Muscle layer of duodenum (tissue), 2 donors: ENCODE data around the gene SLC2A9.
A peak's percentile ranks its signal among the peaks of the same experiment; 100 is the strongest.
"Not testable (repeated sequence)": the region's sequence is repeated elsewhere in the genome, so short reads cannot be mapped to it uniquely, and the experiment has no call there.

Experiments
- H3K27ac ChIP-seq: one replicate; pipeline ENCODE4 v1.7.0; 2013; ENCODE audit warnings: mild to moderate bottlenecking, low read length
- H3K27me3 ChIP-seq: one replicate; pipeline ENCODE4 v1.7.0; 2013; ENCODE audit warnings: low read depth, mild to moderate bottlenecking, control low read depth, low read length
- H3K36me3 ChIP-seq, 2 donors: one replicate each; pipeline ENCODE4 v1.7.0; 2013; ENCODE audit warnings: low read length in 2 of 2, control low read depth in 1 of 2, mild to moderate bottlenecking in 1 of 2; ENCODE audit not compliant: insufficient read depth in 2 of 2, control insufficient read depth in 1 of 2
- H3K4me1 ChIP-seq, 2 donors: one replicate each; pipeline ENCODE4 v1.7.0; 2013; ENCODE audit warnings: low read length in 2 of 2, mild to moderate bottlenecking in 2 of 2, control low read depth in 1 of 2, moderate library complexity in 1 of 2; ENCODE audit not compliant: insufficient read depth in 2 of 2, control insufficient read depth in 1 of 2
- H3K4me3 ChIP-seq, 2 donors: one replicate each; pipeline ENCODE4 v1.7.0; 2013; ENCODE audit warnings: low read length in 2 of 2, low read depth in 1 of 2, mild to moderate bottlenecking in 1 of 2
- H3K9me3 ChIP-seq, 2 donors: one replicate each; pipeline ENCODE4 v1.7.0; 2013; ENCODE audit warnings: low read length in 2 of 2, control low read depth in 1 of 2, mild to moderate bottlenecking in 1 of 2; ENCODE audit not compliant: control insufficient read depth in 1 of 2
- donor health status: healthy.

Gene SLC2A9

GRCh38 chr4:9800848-9801247 lies 220.4 kb downstream of the SLC2A9 start:
- H3K4me3 ChIP-seq: no peak overlapping the region

GRCh38 chr4:9796641-9797040 lies 224.7 kb downstream of the SLC2A9 start:
- H3K4me1 ChIP-seq: not testable (repeated sequence)

More at GRCh38 chr4:9800848-9801247, 220.4 kb downstream of the SLC2A9 start:
- no peaks in the 10 kb centered on the region for H3K36me3 ChIP-seq
- no peaks in the 10 kb centered on the region for H3K4me1 ChIP-seq
- no peaks in the 10 kb centered on the region for H3K9me3 ChIP-seq
- no peak overlapping the region for H3K27ac ChIP-seq
- no peaks in the 10 kb centered on the region for H3K27me3 ChIP-seq

GRCh38 chr4:9792381-9792780 lies 228.9 kb downstream of the SLC2A9 start:
- no peaks in the 10 kb centered on the region for H3K4me1 ChIP-seq
- no peaks in the 10 kb centered on the region for H3K9me3 ChIP-seq
- H3K4me3 ChIP-seq: no peak overlapping the region
- H3K27me3 ChIP-seq: no peaks in the 10 kb centered on the region
- H3K36me3 ChIP-seq: no peaks in the 10 kb centered on the region
- no peak overlapping the region for H3K27ac ChIP-seq

More at GRCh38 chr4:9796641-9797040, 224.7 kb downstream of the SLC2A9 start:
- H3K27me3 ChIP-seq, H3K36me3 ChIP-seq, H3K27ac ChIP-seq, H3K9me3 ChIP-seq, H3K4me3 ChIP-seq: not testable (repeated sequence)

- not testable (repeated sequence) for H3K4me1 ChIP-seq, H3K27ac ChIP-seq, H3K36me3 ChIP-seq, H3K4me3 ChIP-seq, H3K27me3 ChIP-seq, H3K9me3 ChIP-seq
Measured at GRCh38 chr4:9785891-9786290, 235.4 kb downstream of the SLC2A9 start.

GRCh38 chr4:9782136-9782436 lies 239.2 kb downstream of the SLC2A9 start:
- Histone ChIP-seq H3K27me3 (no peaks in the 10 kb centered on the region), H3K4me3 (no peak overlapping the region), H3K4me1 (peaks cover 0 to 3% of the 10 kb centered on the region in 2 donors), H3K36me3 (no peaks in the 10 kb centered on the region), H3K27ac (no peak overlapping the region), H3K9me3 (peaks cover 0 to 2% of the 10 kb centered on the region in 2 donors)

- H3K27ac ChIP-seq: no peak within 1 kb of the TSS
- H3K4me3 ChIP-seq: peak within 1 kb of the TSS in 1 of 2 donors; percentile 19
Measured at GRCh38 chr4:9781343-9782135, 239.8 kb downstream of the SLC2A9 start, which contains the start of gene DRD5. Gene DRD5 (plus strand): TSS chr4:9781634. CDS start chr4:9782030, 396 bp downstream.

More at GRCh38 chr4:9781343-9782135, 239.8 kb downstream of the SLC2A9 start, which contains the start of gene DRD5:
- Histone ChIP-seq H3K27me3 (no peaks in the 10 kb centered on the region), H3K9me3 (peaks cover 0 to 2% of the 10 kb centered on the region in 2 donors), H3K4me1 (peaks cover 0 to 3% of the 10 kb centered on the region in 2 donors), H3K36me3 (no peaks in the 10 kb centered on the region)
